Suppressor macrophage treated with lipopolysaccharide for 1 hour (primary cell): Measurements from ENCODE around the gene GTF3C1.
"Not testable (repeated sequence)": the region's sequence is repeated elsewhere in the genome, so short reads cannot be mapped to it uniquely, and the experiment has no call there.

ENCODE experiments used
- DNase-seq, 3 donors: peaks; one replicate each; pipeline ENCODE4 v3.0.0-alpha.2; 2020 to 2022

The GTF3C1 gene

GRCh38 chr16:27461483-27462171, 88.1 kb downstream of the GTF3C1 start:
- DNase-seq, result no peak

- DNase-seq, result no peak
Measured at GRCh38 chr16:27460663-27461482, 88.8 kb downstream of the GTF3C1 start.

- no peak for DNase-seq
Measured at GRCh38 chr16:27460213-27460612, 89.5 kb downstream of the GTF3C1 start.

- DNase-seq, result no peak
Measured at GRCh38 chr16:27458987-27459688, 90.6 kb downstream of the GTF3C1 start.

- peak; percentile 26 to 55 (median 48) for DNase-seq
Measured at GRCh38 chr16:27458258-27458657, 91.5 kb downstream of the GTF3C1 start.

GRCh38 chr16:27457605-27457900, 92.2 kb downstream of the GTF3C1 start:
- not testable (repeated sequence) for DNase-seq

- peak; percentile 31 to 75 (median 55) for DNase-seq
Measured at GRCh38 chr16:27455700-27456099, 94.0 kb downstream of the GTF3C1 start.

GRCh38 chr16:27453494-27453825, 96.3 kb downstream of the GTF3C1 start:
- no peak for DNase-seq

- DNase-seq, result no peak
Measured at GRCh38 chr16:27452569-27453493, 96.9 kb downstream of the GTF3C1 start.

GRCh38 chr16:27450196-27450549, 99.5 kb downstream of the GTF3C1 start:
- DNase-seq, result no peak

GRCh38 chr16:27449434-27450195, 100.1 kb downstream of the GTF3C1 start:
- peak; percentile 91 to 96 (median 95) for DNase-seq

GRCh38 chr16:27448532-27449433, 100.9 kb downstream of the GTF3C1 start:
- DNase-seq, result no peak

- peak; percentile 53 to 72 (median 65) for DNase-seq
Measured at GRCh38 chr16:27447301-27447700, 102.4 kb downstream of the GTF3C1 start.

- DNase-seq, result no peak
Measured at GRCh38 chr16:27446721-27447120, 103.0 kb downstream of the GTF3C1 start.

- no peak for DNase-seq
Measured at GRCh38 chr16:27445502-27446175, 104.1 kb downstream of the GTF3C1 start.

GRCh38 chr16:27444470-27444869, 105.2 kb downstream of the GTF3C1 start:
- no peak for DNase-seq

- DNase-seq, result no peak
Measured at GRCh38 chr16:27444015-27444414, 105.7 kb downstream of the GTF3C1 start.

GRCh38 chr16:27441998-27442397, 107.7 kb downstream of the GTF3C1 start:
- no peak for DNase-seq

- DNase-seq, result no peak
Measured at GRCh38 chr16:27441276-27441675, 108.4 kb downstream of the GTF3C1 start.

- DNase-seq, result no peak
Measured at GRCh38 chr16:27439271-27440018, 110.3 kb downstream of the GTF3C1 start.
